GM23338 (cell line): Measurements from ENCODE around the gene SYNRG.

Experiments
- CTCF ChIP-seq, 2 experiments: fragments of 200-600 bp in 1 of 2; sonication (generic) in 1 of 2; conservative IDR thresholded peaks; 2 replicates each; pipeline versions ENCODE4 v1.5.1 to v1.6.1; 2016 to 2017; ENCODE audit warnings: antibody characterized with exemption in 2 of 2, low read depth in 2 of 2, mild to moderate bottlenecking in 2 of 2, moderate library complexity in 1 of 2
- EZH2 ChIP-seq: fragments of 200-600 bp; sonication (generic); IDR thresholded peaks from one replicate; pipeline ENCODE4 v1.8.0; 2017; ENCODE audit warnings: antibody characterized with exemption, mild to moderate bottlenecking, low read depth; ENCODE audit not compliant: unreplicated experiment
- EZH2phosphoT487 ChIP-seq: fragments of 200-600 bp; sonication (generic); IDR thresholded peaks from one replicate; pipeline ENCODE4 v1.8.1; 2018; ENCODE audit warnings: antibody characterized with exemption; ENCODE audit not compliant: unreplicated experiment
- POLR2AphosphoS5 ChIP-seq: IDR thresholded peaks from 2 replicates; pipeline ENCODE4 v1.6.1; 2016; ENCODE audit warnings: antibody characterized with exemption, low read depth
- TF ChIP-seq, protein P1 (sequence below): IDR thresholded peaks from 2 replicates; pipeline ENCODE4 v1.6.1; 2016; ENCODE audit warnings: antibody characterized with exemption

- TF ChIP-seq CTCF (conservative IDR thresholded peaks at IDR 0.05; ENCODE audit: low read depth in 2 of 2): no peak
- no peak for TF ChIP-seq POLR2AphosphoS5
- TF ChIP-seq EZH2phosphoT487: no peak
- TF ChIP-seq EZH2: no peak
- TF ChIP-seq, protein P1, sequence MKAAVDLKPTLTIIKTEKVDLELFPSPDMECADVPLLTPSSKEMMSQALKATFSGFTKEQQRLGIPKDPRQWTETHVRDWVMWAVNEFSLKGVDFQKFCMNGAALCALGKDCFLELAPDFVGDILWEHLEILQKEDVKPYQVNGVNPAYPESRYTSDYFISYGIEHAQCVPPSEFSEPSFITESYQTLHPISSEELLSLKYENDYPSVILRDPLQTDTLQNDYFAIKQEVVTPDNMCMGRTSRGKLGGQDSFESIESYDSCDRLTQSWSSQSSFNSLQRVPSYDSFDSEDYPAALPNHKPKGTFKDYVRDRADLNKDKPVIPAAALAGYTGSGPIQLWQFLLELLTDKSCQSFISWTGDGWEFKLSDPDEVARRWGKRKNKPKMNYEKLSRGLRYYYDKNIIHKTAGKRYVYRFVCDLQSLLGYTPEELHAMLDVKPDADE: no peak
Measured at GRCh38 chr17:37490638-37491614, 118.3 kb downstream of the SYNRG start.
